ENCODE measurements around the gene ATG4C.

DNA sequence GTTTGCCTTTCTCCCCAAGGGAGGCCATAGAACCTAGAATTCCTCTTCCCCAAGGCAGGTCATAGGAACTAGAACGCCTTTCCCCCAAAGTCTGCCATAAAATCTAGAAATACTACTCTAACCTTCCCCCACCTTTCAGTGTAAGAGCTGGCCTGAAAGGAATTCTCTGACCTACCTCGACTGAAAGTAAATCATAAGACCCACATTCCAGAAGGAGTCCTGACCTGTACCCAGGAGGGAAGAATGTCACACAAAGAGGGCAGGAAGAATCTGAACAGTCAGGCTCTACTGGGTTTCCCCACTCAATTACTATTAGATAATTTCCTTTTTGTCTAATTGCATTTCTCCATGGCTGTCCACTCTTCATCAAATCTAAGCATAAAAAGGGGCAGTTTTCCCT is 5.7 kb upstream of the ATG4C start:
- TF ChIP-seq POLR2AphosphoS5 (IDR thresholded peaks at IDR 0.05; ENCODE audit: low read depth, low read length) (no peak), ZBTB20 (CRISPR knock-in tag; IDR thresholded peaks at IDR 0.05; ENCODE audit: borderline replicate concordance, low read depth) (no peak), ZNF274 (CRISPR knock-in tag; IDR thresholded peaks at IDR 0.05) (no peak), ZNF263 (CRISPR knock-in tag; IDR thresholded peaks at IDR 0.05) (no peak), ZNF24 (IDR thresholded peaks at IDR 0.05) (no peak), POLR2G (IDR thresholded peaks at IDR 0.05; ENCODE audit: low read depth, low read length) (no peak), GTF3A (CRISPR knock-in tag; conservative IDR thresholded peaks at IDR 0.05) (no peak), SETDB1 (CRISPR knock-in tag; IDR thresholded peaks at IDR 0.05; ENCODE audit: borderline replicate concordance) (no peak), MAFK (conservative IDR thresholded peaks at IDR 0.05 in 1 of 2, IDR thresholded peaks at IDR 0.05 in 1 of 2; ENCODE audit: low read length in 2 of 2) (no peak), SMC3 (IDR thresholded peaks at IDR 0.05; ENCODE audit: low read length) (no peak), ZNF781 (CRISPR knock-in tag; IDR thresholded peaks at IDR 0.05; ENCODE audit: borderline replicate concordance, not compliant biosample characterization) (no peak), KDM1A (CRISPR knock-in tag; IDR thresholded peaks at IDR 0.05) (no peak)
- TF ChIP-seq, protein P1, sequence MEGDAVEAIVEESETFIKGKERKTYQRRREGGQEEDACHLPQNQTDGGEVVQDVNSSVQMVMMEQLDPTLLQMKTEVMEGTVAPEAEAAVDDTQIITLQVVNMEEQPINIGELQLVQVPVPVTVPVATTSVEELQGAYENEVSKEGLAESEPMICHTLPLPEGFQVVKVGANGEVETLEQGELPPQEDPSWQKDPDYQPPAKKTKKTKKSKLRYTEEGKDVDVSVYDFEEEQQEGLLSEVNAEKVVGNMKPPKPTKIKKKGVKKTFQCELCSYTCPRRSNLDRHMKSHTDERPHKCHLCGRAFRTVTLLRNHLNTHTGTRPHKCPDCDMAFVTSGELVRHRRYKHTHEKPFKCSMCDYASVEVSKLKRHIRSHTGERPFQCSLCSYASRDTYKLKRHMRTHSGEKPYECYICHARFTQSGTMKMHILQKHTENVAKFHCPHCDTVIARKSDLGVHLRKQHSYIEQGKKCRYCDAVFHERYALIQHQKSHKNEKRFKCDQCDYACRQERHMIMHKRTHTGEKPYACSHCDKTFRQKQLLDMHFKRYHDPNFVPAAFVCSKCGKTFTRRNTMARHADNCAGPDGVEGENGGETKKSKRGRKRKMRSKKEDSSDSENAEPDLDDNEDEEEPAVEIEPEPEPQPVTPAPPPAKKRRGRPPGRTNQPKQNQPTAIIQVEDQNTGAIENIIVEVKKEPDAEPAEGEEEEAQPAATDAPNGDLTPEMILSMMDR (CRISPR knock-in tag; IDR thresholded peaks at IDR 0.05) = no peak
- TF ChIP-seq, protein P2, sequence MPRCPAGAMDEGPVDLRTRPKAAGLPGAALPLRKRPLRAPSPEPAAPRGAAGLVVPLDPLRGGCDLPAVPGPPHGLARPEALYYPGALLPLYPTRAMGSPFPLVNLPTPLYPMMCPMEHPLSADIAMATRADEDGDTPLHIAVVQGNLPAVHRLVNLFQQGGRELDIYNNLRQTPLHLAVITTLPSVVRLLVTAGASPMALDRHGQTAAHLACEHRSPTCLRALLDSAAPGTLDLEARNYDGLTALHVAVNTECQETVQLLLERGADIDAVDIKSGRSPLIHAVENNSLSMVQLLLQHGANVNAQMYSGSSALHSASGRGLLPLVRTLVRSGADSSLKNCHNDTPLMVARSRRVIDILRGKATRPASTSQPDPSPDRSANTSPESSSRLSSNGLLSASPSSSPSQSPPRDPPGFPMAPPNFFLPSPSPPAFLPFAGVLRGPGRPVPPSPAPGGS (CRISPR knock-in tag; IDR thresholded peaks at IDR 0.05) = no peak
